Measurements from ENCODE around the gene GPR155. TPM values are rescaled to one million over a fixed set of nuclear protein-coding genes. Genes with fewer than 3 reads are reported as not detected.
"Not testable (repeated sequence)": the region's sequence is repeated elsewhere in the genome, so short reads cannot be mapped to it uniquely, and the experiment has no call there.

GPR155 gene
- total RNA-seq, 1 experiment from 2014 or later, result 0.20 TPM

GRCh38 chr2:174493549-174494331, 6.9 kb upstream of the GPR155 start:
- in situ Hi-C loops (cut with HindIII; ENCODE audit: low sequenced_read_pairs), result no loop called here
- DNase-seq (ENCODE audit: low spot score), result no peak

- in situ Hi-C loops (cut with HindIII; ENCODE audit: low sequenced_read_pairs), result no loop called here
- no peak for DNase-seq (ENCODE audit: low spot score)
Observed at GRCh38 chr2:174492963-174493431, 6.2 kb upstream of the GPR155 start.

GRCh38 chr2:174491947-174492346, 5.1 kb upstream of the GPR155 start:
- no peak for DNase-seq (ENCODE audit: low spot score)
- in situ Hi-C loops (cut with HindIII; ENCODE audit: low sequenced_read_pairs), result no loop called here

GRCh38 chr2:174490051-174490450, 3.2 kb upstream of the GPR155 start:
- in situ Hi-C loops (cut with HindIII; ENCODE audit: low sequenced_read_pairs), result no loop called here
- no peak for DNase-seq (ENCODE audit: low spot score)

DNA sequence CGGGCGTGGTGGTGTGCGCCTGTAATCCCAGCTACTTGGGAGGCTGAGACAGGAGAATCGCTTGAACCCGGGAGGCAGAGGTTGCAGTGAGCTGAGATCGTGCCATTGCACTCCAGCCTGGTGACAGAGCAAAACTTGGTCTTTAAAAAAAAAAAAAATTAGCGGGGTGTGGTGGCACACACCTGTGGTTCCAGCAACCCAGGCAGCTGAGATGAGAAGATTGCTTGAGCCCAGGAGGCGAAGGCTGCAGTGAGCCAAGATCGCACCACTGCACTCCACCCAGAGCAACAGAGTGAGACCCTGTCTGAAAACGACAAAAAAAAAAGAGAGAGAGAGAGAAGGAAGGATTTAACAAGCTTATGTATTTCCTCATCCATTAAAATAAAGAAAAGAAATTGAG, 2.7 kb upstream of the GPR155 start:
- DNase-seq (ENCODE audit: low spot score); in situ Hi-C loops (cut with HindIII; ENCODE audit: low sequenced_read_pairs): not testable (repeated sequence)

DNA sequence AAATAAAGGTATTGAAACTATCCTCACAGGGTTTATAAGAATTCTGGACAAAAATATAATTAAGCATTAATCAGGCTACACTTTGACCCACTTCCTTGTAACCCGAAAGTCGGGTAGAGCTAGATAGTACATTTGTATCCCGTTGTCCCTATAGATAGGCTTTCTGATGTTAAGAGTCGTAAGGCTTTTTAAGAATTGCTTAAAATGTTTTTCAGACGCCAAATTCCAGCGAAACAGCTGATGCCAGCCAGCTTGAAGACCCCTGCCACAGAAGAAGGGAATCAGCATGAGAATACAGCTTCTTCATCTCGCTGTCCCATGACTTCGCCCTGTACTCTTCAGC, 962 bp upstream of the GPR155 start:
- in situ Hi-C loops (cut with HindIII; ENCODE audit: low sequenced_read_pairs), result no loop called here
- DNase-seq (ENCODE audit: low spot score), result no peak

DNA sequence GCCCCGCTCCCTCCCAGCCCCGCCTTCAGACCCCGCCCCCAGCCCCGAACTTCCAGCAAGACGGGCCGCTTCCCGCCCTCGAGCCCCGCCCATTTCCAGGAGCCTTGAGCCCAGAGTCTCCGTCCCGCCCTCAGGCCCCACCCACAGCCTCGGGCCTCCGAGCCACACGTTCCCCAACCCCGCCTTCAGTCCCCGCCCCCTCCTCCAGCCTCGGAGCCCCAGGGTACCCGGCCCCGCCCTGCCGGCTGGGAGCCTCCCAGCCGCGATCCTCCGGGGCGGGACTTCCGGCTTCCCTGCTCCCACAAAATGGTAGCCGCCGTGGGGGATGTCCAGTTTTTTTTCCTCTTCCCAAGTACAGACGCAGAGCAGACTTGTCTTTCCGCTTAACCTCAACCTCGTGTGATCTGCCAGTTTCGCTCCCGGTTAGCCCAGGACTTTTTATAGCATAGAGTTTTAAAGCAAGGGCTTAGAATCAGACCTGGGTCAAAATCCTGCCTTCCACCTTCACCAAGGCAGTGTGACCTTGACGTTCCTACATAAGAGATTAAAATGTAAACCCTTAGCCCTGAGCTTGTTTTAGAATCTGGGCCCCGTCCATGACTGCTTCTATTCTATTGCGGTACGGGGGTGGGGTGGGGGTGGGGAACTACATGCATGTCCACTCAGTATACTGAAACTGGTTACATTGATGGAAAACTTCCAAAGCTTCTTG, 435 bp upstream of the GPR155 start:
- in situ Hi-C loops (cut with HindIII; ENCODE audit: low sequenced_read_pairs), result no loop called here
- DNase-seq (ENCODE audit: low spot score), result peak; percentile 99

GRCh38 chr2:174485788-174486562, 854 bp downstream of the GPR155 start:
- in situ Hi-C loops (cut with HindIII; ENCODE audit: low sequenced_read_pairs), result no loop called here
- peak; percentile 48 for DNase-seq (ENCODE audit: low spot score)

- in situ Hi-C loops (cut with HindIII; ENCODE audit: low sequenced_read_pairs); DNase-seq (ENCODE audit: low spot score): not testable (repeated sequence)
Observed at GRCh38 chr2:174485045-174485444, 1.8 kb downstream of the GPR155 start.

DNA sequence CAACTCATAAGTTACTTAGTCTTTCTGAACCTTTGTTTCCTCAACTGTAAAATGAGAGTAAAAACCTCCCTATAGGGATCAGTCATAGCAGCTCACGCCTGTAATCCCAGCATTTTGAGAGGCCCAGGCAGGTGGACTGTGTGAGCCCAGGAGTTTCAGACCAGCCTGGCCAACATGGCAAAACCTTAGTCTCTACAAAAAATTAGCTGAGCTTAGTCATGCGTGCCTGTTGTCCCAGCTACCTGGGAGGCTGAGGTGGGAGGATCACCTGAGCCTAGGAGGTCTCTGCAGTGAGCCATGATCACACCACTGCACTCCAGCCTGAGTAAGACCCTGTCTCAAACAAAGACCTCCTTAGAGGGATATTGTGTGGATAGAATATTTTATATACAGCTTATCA, 2.3 kb downstream of the GPR155 start:
- in situ Hi-C loops (cut with HindIII; ENCODE audit: low sequenced_read_pairs), result no loop called here
- peak; percentile 7 for DNase-seq (ENCODE audit: low spot score)

DNA sequence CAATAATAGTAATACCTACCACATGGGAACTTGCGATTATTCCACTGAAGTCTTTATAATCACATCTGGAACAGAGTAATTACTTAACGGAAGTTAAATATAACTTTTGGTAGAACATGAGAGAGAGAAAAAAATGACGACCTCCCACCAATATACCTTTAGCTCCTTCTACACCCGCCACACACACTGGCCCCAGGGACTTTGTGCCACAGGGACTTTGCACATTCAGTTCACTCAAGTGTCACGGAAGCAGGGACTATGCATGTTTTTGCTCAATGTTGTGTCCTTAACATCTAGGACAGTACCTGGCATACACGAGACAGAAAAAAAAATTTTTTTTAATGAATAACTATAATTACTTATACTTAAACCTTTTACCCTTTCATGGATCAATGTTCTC, 4.0 kb downstream of the GPR155 start:
- in situ Hi-C loops (cut with HindIII; ENCODE audit: low sequenced_read_pairs), result no loop called here
- DNase-seq (ENCODE audit: low spot score), result no peak

- in situ Hi-C loops (cut with HindIII; ENCODE audit: low sequenced_read_pairs), result no loop called here
- DNase-seq (ENCODE audit: low spot score), result no peak
Observed at GRCh38 chr2:174477759-174478158, 9.1 kb downstream of the GPR155 start.

DNA sequence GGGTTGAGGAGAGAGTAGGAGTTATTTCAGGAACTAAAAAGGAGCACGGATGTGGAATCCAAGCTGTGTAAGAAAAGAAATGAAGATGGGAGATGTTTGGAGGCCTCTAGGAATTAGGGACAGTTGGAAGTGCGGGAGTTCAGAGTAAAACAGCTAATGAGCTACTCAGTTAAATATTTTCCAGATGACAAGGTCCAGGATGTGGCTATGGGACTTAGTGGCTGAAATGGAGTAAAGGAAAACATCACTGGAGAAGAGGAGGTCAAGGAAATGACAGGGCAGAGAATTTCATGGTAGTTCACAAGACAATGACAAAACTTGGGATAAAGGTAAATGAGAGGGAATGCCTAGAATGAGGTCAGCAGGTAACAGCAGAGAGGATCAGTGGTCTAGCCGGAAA, 13.0 kb downstream of the GPR155 start:
- no peak for DNase-seq (ENCODE audit: low spot score)
- in situ Hi-C loops (cut with HindIII; ENCODE audit: low sequenced_read_pairs), result no loop called here

- in situ Hi-C loops (cut with HindIII; ENCODE audit: low sequenced_read_pairs), result no loop called here
- peak; percentile 9 for DNase-seq (ENCODE audit: low spot score)
Observed at GRCh38 chr2:174465327-174465726, 21.5 kb downstream of the GPR155 start.

- in situ Hi-C loops (cut with HindIII; ENCODE audit: low sequenced_read_pairs), result no loop called here
- no peak for DNase-seq (ENCODE audit: low spot score)
Observed at GRCh38 chr2:174461221-174461620, 25.6 kb downstream of the GPR155 start.

- no peak for DNase-seq (ENCODE audit: low spot score)
- in situ Hi-C loops (cut with HindIII; ENCODE audit: low sequenced_read_pairs), result no loop called here
Observed at GRCh38 chr2:174454566-174454965, 32.3 kb downstream of the GPR155 start.

- in situ Hi-C loops (cut with HindIII; ENCODE audit: low sequenced_read_pairs), result no loop called here
- DNase-seq (ENCODE audit: low spot score), result no peak
Observed at GRCh38 chr2:174450021-174450816, 36.6 kb downstream of the GPR155 start.

DNA sequence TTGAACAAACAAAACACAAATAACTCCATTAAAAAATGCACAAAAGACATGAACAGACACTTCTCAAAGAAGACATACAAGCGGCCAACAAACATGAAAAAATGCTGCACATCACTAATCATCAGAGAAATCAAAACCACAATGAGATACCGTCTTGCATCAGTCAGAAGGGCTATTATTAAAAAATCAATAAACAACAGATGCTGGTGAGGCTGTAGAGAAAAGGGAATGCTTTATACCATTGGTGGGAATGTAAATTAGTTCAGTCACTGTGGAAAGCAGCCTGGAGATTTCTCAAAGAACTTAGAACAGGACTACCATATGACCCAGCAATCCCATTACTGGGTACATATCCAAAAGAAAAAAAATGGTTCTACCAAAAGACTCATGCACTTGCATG, 37.8 kb downstream of the GPR155 start:
- no peak for DNase-seq (ENCODE audit: low spot score)
- in situ Hi-C loops (cut with HindIII; ENCODE audit: low sequenced_read_pairs), result no loop called here

GRCh38 chr2:174446531-174446930, 40.3 kb downstream of the GPR155 start:
- DNase-seq (ENCODE audit: low spot score), result no peak
- in situ Hi-C loops (cut with HindIII; ENCODE audit: low sequenced_read_pairs), result no loop called here
